ENCODE results near the gene DGKD. TPM values are rescaled to one million over a fixed set of nuclear protein-coding genes. Genes with fewer than 3 reads are reported as not detected.

The DGKD gene
- total and polyA plus RNA-seq, 10 donors, result 21.9 to 120 (median 71.9) TPM

DNA sequence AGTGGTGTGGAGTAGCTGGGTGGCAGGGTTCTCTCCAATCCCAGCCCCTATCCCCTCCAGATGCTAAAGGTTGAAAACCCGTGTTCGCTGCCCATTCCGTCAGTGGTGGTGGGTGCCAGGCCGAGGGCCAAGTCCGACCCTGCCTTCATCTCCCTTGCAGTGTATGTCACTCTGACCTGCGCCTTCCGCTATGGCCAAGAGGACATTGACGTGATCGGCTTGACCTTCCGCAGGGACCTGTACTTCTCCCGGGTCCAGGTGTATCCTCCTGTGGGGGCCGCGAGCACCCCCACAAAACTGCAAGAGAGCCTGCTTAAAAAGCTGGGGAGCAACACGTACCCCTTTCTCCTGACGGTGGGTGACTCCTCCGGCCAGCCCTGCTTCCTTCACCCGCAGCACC, 33.8 kb upstream of the DGKD start:
- DNase-seq, result peak; percentile 62
- no peaks in the 10 kb centered on the region for H3K36me3 ChIP-seq
- WGBS, 5 donors, result 92 to 96% (median 95%) methylated on average over 17 of the region's 17 CpGs
- intact Hi-C loops (cut with DNase I; ENCODE audit: low total_unique reads), result no loop called here
- TF ChIP-seq POLR2A (IDR thresholded peaks at IDR 0.05) (no peak), CTCF (IDR thresholded peaks at IDR 0.05 in 8 of 11, conservative IDR thresholded peaks at IDR 0.05 in 3 of 11) (no peak), POLR2AphosphoS5 (IDR thresholded peaks at IDR 0.05) (no peak)
- no peak overlapping the region for H3K4me3 ChIP-seq
- H3K4me1 ChIP-seq, result peaks cover 0 to 19% (median 4%) of the 10 kb centered on the region in 6 donors
- H3K9me3 ChIP-seq, result no peaks in the 10 kb centered on the region
- no peak overlapping the region for H3K27ac ChIP-seq
- H3K27me3 ChIP-seq (replicated peaks in 1 of 7), result no peaks in the 10 kb centered on the region

DNA sequence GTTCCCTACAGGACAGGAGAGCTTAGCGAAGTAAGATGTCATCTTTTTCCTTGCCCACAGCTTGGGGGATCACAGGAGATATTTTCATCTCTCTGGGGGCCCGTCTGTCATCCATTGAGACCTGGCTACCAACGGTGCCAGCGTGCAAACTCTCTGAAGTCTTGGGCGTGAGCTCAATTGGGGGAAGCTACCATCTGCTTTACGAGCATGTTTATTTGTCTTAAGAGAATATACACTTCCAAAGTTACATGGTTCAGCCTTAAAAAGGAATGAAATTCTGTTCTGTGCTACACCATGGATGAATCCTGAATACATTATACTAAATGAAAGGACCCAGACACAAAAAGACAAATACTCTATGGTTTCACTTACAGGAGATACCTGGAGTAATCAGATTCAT, 33.1 kb upstream of the DGKD start:
- Histone ChIP-seq H3K4me3 (no peak overlapping the region), H3K36me3 (no peaks in the 10 kb centered on the region), H3K27me3 (replicated peaks in 1 of 7) (peaks cover 0 to 4% (median 0%) of the 10 kb centered on the region in 7 donors), H3K27ac (no peak overlapping the region), H3K9me3 (no peaks in the 10 kb centered on the region), H3K4me1 (peaks cover 0 to 19% (median 4%) of the 10 kb centered on the region in 6 donors)
- WGBS, 5 donors, result 80 to 89% (median 80%) methylated on average over 6 of the region's 6 CpGs
- TF ChIP-seq POLR2AphosphoS5 (IDR thresholded peaks at IDR 0.05) (no peak), CTCF (IDR thresholded peaks at IDR 0.05 in 8 of 11, conservative IDR thresholded peaks at IDR 0.05 in 3 of 11) (no peak), POLR2A (IDR thresholded peaks at IDR 0.05) (no peak)
- DNase-seq, result no peak
- intact Hi-C loops (cut with DNase I; ENCODE audit: low total_unique reads), result no loop called here

GRCh38 chr2:233323851-233324250, 30.4 kb upstream of the DGKD start:
- WGBS, 5 donors, result 90 to 93% (median 92%) methylated on average over 8 of the region's 8 CpGs
- TF ChIP-seq POLR2AphosphoS5 (IDR thresholded peaks at IDR 0.05), result no peak
- no peak for TF ChIP-seq CTCF (IDR thresholded peaks at IDR 0.05 in 8 of 11, conservative IDR thresholded peaks at IDR 0.05 in 3 of 11)
- no peak for TF ChIP-seq POLR2A (IDR thresholded peaks at IDR 0.05)
- Histone ChIP-seq H3K4me3 (no peak overlapping the region), H3K4me1 (peaks cover 0 to 15% (median 4%) of the 10 kb centered on the region in 6 donors), H3K27me3 (replicated peaks in 1 of 7) (peaks cover 0 to 4% (median 0%) of the 10 kb centered on the region in 7 donors), H3K9me3 (no peaks in the 10 kb centered on the region), H3K36me3 (no peaks in the 10 kb centered on the region), H3K27ac (no peak overlapping the region)
- intact Hi-C loops (cut with DNase I; ENCODE audit: low total_unique reads), result no loop called here
- peak; percentile 67 for DNase-seq

DNA sequence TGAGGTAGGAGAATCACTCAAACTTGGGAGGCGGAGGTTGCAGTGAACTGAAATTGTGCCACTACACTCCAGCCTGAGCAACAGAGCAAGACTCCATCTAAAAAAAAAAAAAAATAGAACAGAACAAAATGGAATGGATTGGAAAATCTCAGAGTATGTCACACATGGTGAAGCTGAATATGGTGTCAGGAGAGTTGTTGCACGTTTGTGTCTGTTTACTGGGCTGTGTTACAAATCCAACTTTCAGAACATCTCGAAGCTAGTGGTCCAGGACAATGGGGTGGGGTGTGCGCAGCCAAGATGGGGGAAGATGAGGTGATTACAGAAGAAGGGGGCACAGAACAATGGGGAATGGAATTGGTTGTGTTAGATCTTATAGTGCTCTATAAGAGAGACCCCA, 29.0 kb upstream of the DGKD start:
- Histone ChIP-seq H3K4me1 (peaks cover 0 to 28% (median 14%) of the 10 kb centered on the region in 6 donors), H3K4me3 (no peak overlapping the region), H3K36me3 (no peaks in the 10 kb centered on the region), H3K9me3 (no peaks in the 10 kb centered on the region), H3K27ac (no peak overlapping the region), H3K27me3 (replicated peaks in 1 of 7) (peaks cover 0 to 4% (median 0%) of the 10 kb centered on the region in 7 donors)
- no peak for TF ChIP-seq POLR2A (IDR thresholded peaks at IDR 0.05)
- TF ChIP-seq CTCF (IDR thresholded peaks at IDR 0.05 in 8 of 11, conservative IDR thresholded peaks at IDR 0.05 in 3 of 11), result no peak
- no peak for TF ChIP-seq POLR2AphosphoS5 (IDR thresholded peaks at IDR 0.05)
- 70 to 80% (median 78%) methylated on average over 4 of the region's 4 CpGs for WGBS, 5 donors
- intact Hi-C loops (cut with DNase I; ENCODE audit: low total_unique reads), result no loop called here
- DNase-seq, result peak; percentile 18

All from spleen (tissue), 11 donors.